ENCODE results near the gene ITGA2.
A peak's percentile ranks its signal among the peaks of the same experiment; 100 is the strongest.
"Not testable (repeated sequence)": the region's sequence is repeated elsewhere in the genome, so short reads cannot be mapped to it uniquely, and the experiment has no call there.

Gene ITGA2

GRCh38 chr5:53109443-53110127 lies 120.4 kb downstream of the ITGA2 start, which contains the start of gene MOCS2:
Gene MOCS2, minus strand, starts transcription at chr5:53109757. Its CDS starts 2,583 bp downstream, at chr5:53107174.
- DNase-seq = peak; percentile 77 to 84

- DNase-seq = no peak
Measured at GRCh38 chr5:53110156-53110555, 121.0 kb downstream of the ITGA2 start.

GRCh38 chr5:53111139-53111538 lies 122.0 kb downstream of the ITGA2 start:
- DNase-seq = no peak

GRCh38 chr5:53112307-53112706 lies 123.2 kb downstream of the ITGA2 start:
- DNase-seq = not testable (repeated sequence)

- no peak for DNase-seq
Measured at GRCh38 chr5:53112909-53113308, 123.8 kb downstream of the ITGA2 start.

- no peak for DNase-seq
Measured at GRCh38 chr5:53113947-53114346, 124.8 kb downstream of the ITGA2 start.

GRCh38 chr5:53114988-53115387 lies 125.8 kb downstream of the ITGA2 start:
- no peak for DNase-seq

GRCh38 chr5:53116597-53116996 lies 127.4 kb downstream of the ITGA2 start:
- DNase-seq = no peak

- no peak for DNase-seq
Measured at GRCh38 chr5:53118879-53119278, 129.7 kb downstream of the ITGA2 start.

- no peak for DNase-seq
Measured at GRCh38 chr5:53120165-53120564, 131.0 kb downstream of the ITGA2 start.

- DNase-seq = no peak
Measured at GRCh38 chr5:53123702-53124101, 134.6 kb downstream of the ITGA2 start.

- DNase-seq = no peak
Measured at GRCh38 chr5:53126521-53126920, 137.4 kb downstream of the ITGA2 start.

GRCh38 chr5:53127107-53127506 lies 138.0 kb downstream of the ITGA2 start:
- DNase-seq = no peak

GRCh38 chr5:53128481-53128880 lies 139.3 kb downstream of the ITGA2 start:
- no peak for DNase-seq

GRCh38 chr5:53130266-53130665 lies 141.1 kb downstream of the ITGA2 start:
- DNase-seq = no peak

GRCh38 chr5:53133020-53133419 lies 143.9 kb downstream of the ITGA2 start:
- no peak for DNase-seq
